Measurements from ENCODE around the gene PHF20. TPM values are rescaled to one million over a fixed set of nuclear protein-coding genes. Genes with fewer than 3 reads are reported as not detected.
"Not testable (repeated sequence)": the region's sequence is repeated elsewhere in the genome, so short reads cannot be mapped to it uniquely, and the experiment has no call there.

The PHF20 gene
- total RNA-seq, 1 donor from 2014 or later: 47.0 TPM

GRCh38 chr20:35882427-35883161, 110.8 kb downstream of the PHF20 start:
- DNase-seq (ENCODE audit: extremely low read depth, low read depth, low spot score): not testable (repeated sequence)

DNA sequence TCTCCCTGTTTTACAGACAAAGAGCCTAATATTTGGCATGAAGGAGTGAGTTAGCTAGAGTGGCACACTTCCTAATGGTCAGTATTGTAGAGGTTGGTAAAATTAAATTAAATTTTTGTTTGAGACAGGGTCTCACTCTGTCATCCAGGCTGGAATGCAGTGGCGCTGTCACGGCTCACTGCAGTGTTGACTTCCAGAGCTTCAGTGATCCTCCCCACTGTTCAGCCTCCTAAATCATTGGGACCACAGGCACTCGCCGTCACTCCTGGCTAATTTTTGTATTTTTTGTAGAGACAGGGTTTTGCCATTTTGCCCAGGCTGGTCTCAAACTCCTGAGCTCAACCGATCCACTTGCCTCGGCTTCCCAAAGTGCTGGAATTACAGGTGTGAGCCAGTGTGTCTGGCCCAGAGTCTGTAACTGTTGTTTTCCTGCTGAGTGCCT, 111.5 kb downstream of the PHF20 start:
- no peak for DNase-seq (ENCODE audit: extremely low read depth, low read depth, low spot score)

- peak; percentile 94 for DNase-seq (ENCODE audit: extremely low read depth, low read depth, low spot score)
Measured at GRCh38 chr20:35883778-35884540, 112.1 kb downstream of the PHF20 start.

- no peak for DNase-seq (ENCODE audit: extremely low read depth, low read depth, low spot score)
Measured at GRCh38 chr20:35884541-35884865, 112.7 kb downstream of the PHF20 start.

GRCh38 chr20:35885212-35885611, 113.4 kb downstream of the PHF20 start:
- no peak for DNase-seq (ENCODE audit: extremely low read depth, low read depth, low spot score)

- DNase-seq (ENCODE audit: extremely low read depth, low read depth, low spot score): no peak
Measured at GRCh38 chr20:35886537-35886936, 114.7 kb downstream of the PHF20 start.

DNA sequence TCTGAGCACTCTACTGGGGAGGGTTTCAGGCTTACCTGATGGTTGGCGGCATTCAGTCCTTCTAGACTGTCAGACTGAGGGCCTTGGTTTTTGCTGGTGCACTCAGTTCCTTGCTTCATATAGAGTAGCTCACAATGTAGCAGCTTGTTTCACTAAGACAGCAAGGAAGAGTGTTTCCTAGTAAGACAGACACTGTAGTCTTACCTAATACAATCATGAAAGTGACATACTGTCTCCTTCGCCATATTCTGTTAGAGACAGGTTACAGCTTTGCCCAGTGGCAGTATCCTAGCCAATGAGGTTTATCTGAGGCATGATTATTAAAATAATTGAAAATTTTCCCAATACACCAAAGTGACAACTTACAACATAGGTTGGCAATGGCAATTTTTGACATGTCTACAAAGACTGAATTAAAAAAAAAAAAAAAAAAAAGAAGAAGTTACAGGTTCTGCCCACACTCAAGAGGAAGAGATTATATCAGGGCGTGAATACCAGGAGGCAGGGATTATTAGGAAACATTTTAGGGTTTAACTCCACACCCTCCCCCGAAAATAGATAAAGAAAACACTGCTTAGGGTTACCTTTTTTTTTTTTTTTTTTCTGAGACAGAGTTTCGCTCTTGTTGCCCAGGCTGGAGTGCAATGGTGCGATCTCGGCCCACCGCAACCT, 115.7 kb downstream of the PHF20 start:
- no peak for DNase-seq (ENCODE audit: extremely low read depth, low read depth, low spot score)

GRCh38 chr20:35888657-35889056, 116.8 kb downstream of the PHF20 start:
- no peak for DNase-seq (ENCODE audit: extremely low read depth, low read depth, low spot score)

GRCh38 chr20:35891375-35891774, 119.6 kb downstream of the PHF20 start:
- no peak for DNase-seq (ENCODE audit: extremely low read depth, low read depth, low spot score)

- DNase-seq (ENCODE audit: extremely low read depth, low read depth, low spot score): no peak
Measured at GRCh38 chr20:35892871-35893270, 121.1 kb downstream of the PHF20 start.

DNA sequence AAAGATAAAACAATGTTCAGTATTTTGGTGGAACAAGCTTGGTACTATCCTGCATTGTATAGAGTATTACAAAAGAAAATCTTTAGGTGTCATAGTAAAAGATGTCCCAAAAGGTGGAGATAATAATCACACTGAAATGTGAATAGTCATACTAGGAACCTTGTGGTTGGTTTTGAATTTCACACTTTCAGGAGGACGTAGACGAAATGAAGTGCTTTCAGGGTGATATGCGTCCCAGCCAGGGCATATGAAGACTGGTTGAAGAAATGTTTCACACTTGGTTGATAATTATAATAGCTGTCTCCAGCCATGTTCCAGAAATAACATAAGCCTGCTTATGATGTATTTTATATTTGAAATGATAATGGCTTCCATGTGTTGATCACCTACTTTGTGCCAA, 122.1 kb downstream of the PHF20 start:
- no peak for DNase-seq (ENCODE audit: extremely low read depth, low read depth, low spot score)

DNA sequence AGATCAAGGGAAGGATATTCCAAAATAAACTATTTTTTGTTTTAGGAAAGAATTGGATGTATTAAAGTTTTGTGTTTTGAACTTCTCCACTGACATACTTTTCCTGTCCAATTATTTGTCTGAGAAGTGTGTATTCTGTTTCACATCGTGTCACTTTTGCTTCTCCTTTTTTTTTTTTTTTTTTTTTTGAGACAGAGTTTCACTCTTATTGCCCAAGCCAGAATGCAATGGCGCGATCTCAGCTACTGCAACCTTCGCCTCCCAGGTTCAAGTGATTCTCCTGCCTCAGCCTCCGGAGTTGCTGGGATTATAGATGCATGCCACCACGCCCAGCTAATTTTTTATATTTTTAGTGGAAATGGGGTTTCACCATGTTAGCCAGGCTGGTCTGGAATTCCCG, 123.7 kb downstream of the PHF20 start:
- DNase-seq (ENCODE audit: extremely low read depth, low read depth, low spot score): not testable (repeated sequence)

GRCh38 chr20:35899064-35899463, 127.2 kb downstream of the PHF20 start:
- no peak for DNase-seq (ENCODE audit: extremely low read depth, low read depth, low spot score)

GRCh38 chr20:35901230-35901629, 129.4 kb downstream of the PHF20 start:
- not testable (repeated sequence) for DNase-seq (ENCODE audit: extremely low read depth, low read depth, low spot score)

GRCh38 chr20:35901678-35902544, 130.1 kb downstream of the PHF20 start:
- DNase-seq (ENCODE audit: extremely low read depth, low read depth, low spot score): peak; percentile 31

DNA sequence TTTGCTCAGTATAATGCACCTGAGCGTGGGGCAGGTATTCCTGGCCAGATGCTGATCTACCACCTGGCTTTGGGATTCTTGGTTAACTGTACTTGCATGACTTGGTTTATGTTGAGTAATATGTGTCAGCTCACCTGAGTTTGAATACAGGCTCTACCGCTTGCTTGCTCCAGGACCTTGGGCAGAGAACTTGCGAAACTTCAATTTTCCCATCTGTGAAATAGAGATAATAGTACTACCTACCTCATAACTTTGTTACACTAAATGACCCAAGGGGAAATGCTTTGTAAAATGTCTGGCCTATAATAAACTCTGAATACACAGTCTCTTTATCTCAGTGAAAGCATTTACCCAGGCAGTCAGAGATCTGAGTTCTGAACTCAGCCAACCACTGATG, 130.7 kb downstream of the PHF20 start:
- no peak for DNase-seq (ENCODE audit: extremely low read depth, low read depth, low spot score)

DNA sequence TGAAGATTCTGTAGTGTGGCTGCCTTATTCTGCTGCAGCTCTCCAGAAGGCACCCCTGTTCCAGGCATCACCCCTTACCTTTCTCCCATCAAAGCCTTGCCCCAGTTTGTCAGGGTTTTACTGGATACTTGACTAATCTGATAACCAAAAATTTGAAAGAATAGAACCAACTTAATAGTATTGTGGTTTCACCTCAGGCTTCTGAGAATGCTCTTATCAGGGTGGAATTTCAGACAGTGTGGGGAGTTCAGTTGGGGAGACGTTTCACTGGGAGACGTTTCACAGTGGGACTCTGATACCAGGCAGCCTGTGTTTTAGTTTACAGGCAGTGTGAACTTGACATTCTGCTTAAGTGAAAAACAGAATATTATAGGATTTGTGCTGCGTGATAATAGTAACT, 132.0 kb downstream of the PHF20 start:
- DNase-seq (ENCODE audit: extremely low read depth, low read depth, low spot score): no peak

GRCh38 chr20:35904982-35905663, 133.3 kb downstream of the PHF20 start:
- no peak for DNase-seq (ENCODE audit: extremely low read depth, low read depth, low spot score)

DNA sequence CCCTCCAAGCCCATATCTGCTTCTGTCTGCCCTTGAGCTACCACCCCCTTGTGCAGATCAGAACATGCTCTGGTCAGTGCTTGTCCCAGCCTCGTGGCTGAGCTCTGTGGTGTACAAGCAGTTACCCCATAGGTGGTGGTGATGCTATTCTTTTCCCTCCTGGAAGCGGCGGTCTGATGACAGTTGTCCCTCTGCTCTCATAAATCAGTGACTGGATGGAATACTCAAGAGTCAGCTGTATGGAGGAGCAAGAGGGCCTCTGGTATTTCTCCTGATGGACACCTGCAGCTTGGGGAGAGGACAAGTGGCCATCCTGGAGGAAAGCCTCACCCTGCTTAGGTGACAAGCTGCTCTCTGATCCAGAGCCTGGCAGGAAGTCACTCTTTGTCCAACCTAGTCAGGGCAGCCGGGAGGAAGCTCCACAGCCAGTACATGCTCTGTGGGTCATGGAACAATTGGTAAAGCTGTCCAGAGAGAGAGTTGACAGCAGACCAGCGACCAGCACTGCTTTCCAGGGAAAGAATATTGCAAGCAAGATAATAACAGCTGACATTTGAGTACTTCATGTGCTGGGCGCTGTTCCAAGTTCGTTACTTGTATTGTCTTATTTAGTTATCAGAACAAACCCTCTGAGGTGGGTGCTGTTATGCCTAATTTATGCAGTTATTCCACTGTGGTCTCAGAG, 135.3 kb downstream of the PHF20 start:
- DNase-seq (ENCODE audit: extremely low read depth, low read depth, low spot score): no peak

DNA sequence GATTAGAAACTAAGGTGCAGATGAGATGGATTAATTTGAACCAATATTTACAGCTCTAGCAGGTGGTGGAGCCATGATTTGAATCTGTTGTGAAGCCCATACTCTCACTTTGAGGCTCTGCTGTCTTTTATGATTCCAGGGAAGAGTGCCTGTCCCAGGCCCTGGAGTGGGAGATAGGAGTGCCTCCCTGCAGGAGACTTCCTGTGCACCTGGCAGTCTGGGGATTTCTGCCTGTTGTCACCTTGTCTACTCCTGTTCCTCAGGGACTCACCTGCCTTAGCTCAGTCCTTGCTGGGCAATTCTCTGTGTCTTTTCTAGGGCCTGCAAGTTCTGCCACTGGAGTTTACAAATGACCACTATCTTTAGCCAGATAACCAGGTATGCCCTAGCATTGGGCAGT, 136.2 kb downstream of the PHF20 start:
- DNase-seq (ENCODE audit: extremely low read depth, low read depth, low spot score): no peak

Data from glomerular endothelial cell (primary cell).